Stimulated activated CD8-positive, alpha-beta memory T cell treated with anti-CD3 and anti-CD28 coated beads, Interleukin-2, amount 100 ng/mL, for 1 hour (primary cell): ENCODE data around the gene PPM1M.

ENCODE experiments used
- DNase-seq, 2 donors: peaks; one replicate each; pipeline ENCODE4 v3.0.0-alpha.2; 2020; ENCODE audit warnings: low read depth in 2 of 2

PPM1M gene

DNA sequence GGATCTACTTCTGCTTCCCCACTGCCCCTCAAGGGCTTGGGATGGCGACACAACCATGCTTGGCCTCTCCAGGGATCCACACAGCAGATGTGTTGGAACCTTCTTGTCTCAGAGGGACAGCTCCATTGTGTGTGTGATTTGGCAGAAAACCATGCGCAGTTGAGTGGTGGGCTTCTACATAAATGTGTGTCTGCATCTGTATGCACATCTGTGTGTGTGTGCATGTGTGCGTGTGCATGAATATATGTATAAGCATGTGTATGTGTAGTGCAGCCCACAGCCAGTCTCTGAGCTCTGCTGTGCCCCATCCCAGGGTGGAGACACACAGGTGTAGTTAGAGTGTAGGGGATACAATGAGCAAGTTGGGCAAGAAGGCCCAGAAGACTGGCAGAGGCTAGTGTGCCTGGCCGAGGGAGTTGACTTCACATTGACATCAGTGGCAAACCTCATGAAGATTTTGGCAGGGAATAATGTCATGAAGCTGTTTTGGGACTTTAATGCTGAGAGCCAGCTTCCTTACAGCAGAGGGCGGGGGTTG lies 50.2 kb downstream of the PPM1M start:
- no peak for DNase-seq

DNA sequence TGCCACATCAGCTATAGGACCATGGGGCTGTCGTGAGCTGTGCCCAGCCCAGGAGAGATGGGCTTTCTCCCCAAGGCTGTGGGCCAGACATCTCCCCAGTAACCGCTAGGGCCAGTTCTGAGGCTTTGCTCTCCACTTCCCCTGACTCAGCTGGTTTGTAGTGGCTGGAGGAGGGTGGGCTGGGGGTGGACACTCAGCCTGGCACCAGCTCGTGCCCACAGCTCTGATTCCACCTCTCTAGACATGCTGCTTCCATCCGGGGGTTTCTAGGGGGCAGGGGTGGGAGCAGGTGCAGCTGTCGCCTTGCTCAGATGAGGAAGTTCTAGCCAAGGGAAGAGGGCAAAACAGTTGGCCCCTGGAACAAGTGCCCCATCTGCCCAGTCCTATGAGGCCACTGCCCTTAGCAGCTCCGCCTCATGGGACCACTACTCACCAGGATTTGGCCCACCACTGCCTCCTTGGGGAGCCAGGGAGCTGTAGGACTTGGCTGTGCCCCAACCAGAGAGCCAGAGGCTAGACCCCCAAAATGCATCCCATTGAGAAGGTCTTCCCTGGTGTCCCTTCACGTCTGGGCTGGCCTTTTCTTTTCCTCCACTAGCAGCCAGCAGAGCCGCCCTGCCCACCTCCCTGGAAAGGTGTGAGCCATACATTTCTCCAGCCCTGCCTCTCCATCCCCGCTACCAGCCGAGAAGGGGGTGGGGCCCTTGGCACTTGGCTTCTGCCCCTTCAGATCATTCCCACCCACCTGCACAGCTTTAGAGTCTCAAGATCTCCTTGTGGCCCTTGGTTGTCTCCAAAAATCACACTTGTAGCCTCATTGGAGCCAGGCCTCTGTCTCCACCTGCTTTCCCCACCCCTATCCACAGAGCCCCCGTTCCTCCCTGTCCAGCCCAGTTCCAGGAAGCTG lies 51.9 kb downstream of the PPM1M start:
- no peak for DNase-seq

DNA sequence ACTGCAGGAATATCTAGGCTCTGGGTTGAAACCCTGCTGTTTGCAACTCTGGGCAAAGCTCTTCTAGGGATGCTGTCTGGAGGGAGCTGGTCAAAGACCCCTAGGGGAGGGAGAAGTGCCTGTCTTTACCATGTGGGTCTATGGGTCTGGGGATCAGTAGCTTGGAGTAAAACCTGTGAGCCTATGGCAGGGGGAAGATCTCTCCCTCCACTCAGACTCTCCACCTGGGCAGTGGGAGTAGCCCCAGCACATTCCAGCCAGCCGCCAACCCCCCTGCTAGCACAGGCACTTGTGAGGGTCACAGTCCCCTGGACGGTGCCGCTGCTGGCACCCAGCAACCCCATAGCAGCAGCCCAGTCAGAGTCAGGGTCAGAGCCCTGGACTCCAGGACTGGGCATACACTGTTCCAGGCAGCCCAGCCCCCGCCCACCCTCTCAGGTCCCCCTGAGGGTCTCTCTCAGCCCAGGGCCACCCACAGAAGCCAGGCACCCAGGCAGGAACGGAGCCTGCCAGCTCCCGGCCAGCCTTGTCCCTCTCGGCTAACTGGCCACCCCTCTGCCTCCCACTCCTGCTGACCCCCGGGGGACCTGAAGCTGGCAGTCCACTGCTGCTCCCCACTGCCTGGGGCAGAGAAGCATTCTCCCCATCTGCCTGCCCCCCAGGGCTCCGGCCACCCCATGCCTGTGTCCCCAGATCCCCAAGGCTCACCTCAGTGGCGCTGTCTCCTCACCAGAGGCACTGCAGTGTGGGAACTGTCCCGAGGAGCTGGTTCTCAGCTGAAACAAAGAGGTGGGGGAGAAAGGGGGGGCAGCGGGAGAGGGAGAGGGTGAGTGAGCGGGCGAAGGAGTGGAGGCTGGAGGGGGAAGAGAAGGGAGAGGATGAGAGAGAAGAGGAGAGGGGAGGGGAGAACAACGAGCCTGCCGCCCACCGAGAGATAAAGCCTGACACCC lies 52.9 kb downstream of the PPM1M start:
- DNase-seq, result no peak

DNA sequence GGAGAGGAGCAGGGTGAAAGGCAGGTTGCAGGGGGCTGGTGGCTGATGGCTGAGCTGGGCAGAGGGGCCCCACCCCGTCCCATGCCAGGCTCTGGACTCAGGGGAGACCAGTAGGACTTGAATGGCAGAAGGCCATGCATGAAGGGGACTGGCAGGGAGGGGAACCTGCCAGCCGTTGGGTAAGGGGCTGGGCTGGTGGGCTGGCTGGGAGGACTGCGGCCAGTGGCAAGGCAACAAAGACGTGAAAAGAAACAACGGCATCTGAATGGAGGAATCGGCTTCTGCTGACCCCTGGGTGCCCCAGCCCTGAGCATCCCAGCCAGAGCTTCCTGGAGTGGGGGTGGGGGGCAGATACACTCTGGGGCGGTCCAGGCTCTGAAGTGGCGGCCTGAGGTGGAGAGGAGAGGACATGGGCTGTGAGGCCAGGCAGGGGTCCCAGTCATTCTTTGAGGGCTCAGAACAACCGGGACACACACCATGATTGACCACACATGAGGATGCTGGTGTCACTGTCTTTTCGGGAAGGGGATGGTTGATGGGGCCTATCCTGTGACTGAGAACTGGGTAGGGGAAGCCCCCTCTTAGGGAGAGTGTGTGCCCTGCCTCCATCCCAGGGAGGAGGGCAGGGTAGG lies 53.8 kb downstream of the PPM1M start:
- no peak for DNase-seq
